ENCODE results near the gene RNF181. TPM values are rescaled to one million over a fixed set of nuclear protein-coding genes. Genes with fewer than 3 reads are reported as not detected.

The RNF181 gene
- total RNA-seq: 204 and 256 TPM in 2 replicates

DNA sequence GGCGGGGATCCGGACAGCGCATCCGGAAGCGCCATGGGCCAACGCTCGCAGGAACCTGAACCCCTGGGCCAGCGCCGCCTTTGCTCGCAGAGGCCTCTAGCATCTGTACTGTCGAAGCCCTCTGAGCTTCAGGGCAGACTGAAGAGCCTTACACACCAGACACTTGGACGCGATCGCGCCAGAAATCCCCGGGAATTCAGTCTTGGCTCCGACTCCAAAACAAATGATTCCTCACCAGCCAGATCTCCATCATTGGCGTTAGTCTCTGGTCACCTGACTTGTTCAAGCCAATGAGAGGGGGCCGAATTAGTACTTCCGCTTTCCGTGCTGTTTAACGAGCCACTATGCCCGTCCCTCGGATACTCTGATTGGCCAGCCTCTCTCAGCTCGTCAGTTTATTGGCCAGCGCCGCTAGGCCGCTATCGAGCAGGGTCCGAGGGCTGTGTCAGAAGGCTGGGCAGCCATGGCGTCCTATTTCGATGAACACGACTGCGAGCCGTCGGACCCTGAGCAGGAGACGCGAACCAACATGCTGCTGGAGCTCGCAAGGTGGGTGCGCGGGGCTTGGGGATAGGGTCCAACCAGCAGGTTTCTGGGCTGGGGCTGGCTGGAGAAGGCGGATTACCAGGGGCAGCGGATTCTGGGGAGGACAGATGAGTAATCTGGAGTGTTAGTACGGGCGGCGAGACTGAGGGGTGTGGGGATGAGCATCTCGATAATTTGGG is at the start of gene RNF181:
Gene RNF181 (plus strand): TSS at position 445 of the 725 bp plus-strand sequence. CDS start 19 bp downstream, at position 464.

GRCh38 chr2:85561280-85562212 is 34.0 kb upstream of the RNF181 start, which contains the start of gene GGCX:
Gene GGCX (minus strand): TSS chr2:85561493. CDS start chr2:85561428, 65 bp downstream.

DNA sequence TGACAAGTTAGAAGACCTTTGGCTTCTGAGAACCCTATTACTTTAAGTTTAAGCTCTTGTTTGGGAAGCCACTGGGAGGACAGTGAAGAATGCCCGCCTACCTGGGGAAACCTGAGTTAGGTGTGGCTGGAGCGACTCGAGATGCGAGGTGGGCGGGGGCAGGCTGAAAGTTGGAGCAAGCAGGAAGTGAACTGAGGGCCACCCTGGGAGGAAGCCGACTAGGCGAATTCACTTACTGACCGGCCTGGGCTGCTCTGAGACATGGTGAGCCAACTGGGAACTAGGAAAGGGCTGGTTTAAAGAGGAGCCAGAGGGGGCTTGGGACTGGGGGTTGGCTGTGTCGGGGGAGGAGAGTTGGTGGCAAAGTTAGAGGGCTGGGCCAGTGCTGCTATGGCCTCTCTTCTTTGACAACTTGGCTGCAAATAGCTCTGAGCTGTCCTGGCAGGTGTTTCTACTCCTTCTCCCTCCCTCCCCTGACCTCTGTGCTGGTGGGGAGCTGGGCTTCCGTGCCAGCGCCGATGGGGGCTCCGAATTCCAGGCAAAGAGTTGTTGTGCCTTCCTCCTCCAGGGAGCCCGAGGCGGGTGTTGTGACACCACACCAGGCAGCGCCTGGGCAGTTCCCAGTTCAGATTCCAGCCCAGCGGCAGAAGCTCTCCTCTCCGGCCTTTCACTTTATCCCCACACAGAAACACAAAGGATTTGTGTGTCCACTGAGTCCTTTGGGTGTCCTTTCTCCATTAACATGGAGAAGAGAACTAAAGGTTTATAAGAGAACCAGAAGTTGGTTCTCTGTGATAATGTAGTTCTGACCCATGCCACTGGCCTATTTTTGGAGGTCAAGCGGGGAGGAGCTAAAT is 17.9 kb upstream of the RNF181 start, which contains the start of gene VAMP8:
Gene VAMP8 (plus strand): TSS at position 201 of the 857 bp plus-strand sequence. CDS start 61 bp downstream, at position 262.

GRCh38 chr2:85584354-85584856 is 11.1 kb upstream of the RNF181 start, which contains the start of gene VAMP5:
Gene VAMP5 (plus strand): TSS chr2:85584431. CDS start chr2:85584491, 60 bp downstream.

DNA sequence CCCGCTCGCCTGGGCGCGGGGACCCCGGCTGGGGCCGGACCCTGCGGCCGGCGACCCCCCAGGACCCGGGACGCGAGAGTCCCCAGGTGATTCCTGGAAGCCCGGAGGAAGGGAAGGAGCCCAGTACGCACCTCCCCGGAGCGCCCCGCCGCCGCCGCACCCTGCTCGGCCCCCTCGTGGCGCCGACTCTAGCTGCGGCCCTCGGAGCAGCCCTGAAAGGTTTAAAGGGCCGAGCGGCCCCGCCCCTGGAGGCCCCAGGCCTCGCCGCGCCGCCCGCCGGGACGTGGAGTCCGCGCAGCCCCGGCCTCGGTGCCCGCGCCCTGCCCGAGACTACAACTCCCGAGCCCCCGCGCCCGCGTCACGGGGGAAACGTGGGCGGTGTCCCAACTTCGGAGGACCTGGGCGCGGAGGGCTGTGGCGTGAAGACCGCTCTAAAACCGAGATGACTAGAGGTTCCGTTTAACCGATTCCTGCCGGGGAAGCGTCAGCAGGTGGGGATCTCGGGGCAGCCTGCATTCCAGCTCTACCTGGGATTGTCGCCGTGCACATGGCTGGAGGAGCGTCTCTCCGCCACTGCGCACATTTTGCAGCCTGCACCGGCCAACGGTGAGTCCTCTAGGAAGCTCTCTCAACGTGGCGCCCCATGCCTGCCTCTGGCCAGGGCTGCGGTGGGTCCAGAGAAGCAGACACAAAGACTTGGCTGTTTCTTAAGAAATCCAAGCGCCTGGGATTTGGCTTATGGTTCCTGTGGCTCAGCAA is 7.1 kb downstream of the RNF181 start, which contains the start of gene TMEM150A:
Gene TMEM150A (minus strand): TSS at position 223 of the 759 bp plus-strand sequence. CDS start 750 bp downstream, outside the sequence.

GRCh38 chr2:85611705-85612587 is 16.4 kb downstream of the RNF181 start, which contains the start of gene C2orf68:
Gene C2orf68 (minus strand): TSS chr2:85612066. CDS start chr2:85611984, 82 bp downstream.

Other genes starting within 250 kb of the RNF181 start
- 52.6 and 56.9 TPM in 2 replicates for gene RETSAT, start 241.2 kb upstream of the RNF181 start, total RNA-seq
- gene ELMOD3, start 241.0 kb upstream of the RNF181 start, total RNA-seq: 10.3 and 10.7 TPM in 2 replicates
- gene CAPG, start 185.4 kb upstream of the RNF181 start, total RNA-seq: 110 and 148 TPM in 2 replicates
- not detected in 2 replicates for gene SH2D6, start 177.0 kb upstream of the RNF181 start, total RNA-seq
- 103 and 109 TPM in 2 replicates for gene MAT2A, start 56.6 kb upstream of the RNF181 start, total RNA-seq
- 28.7 and 47.6 TPM in 2 replicates for gene GGCX, start 34.3 kb upstream of the RNF181 start, total RNA-seq
- 2.5 and 2.9 TPM in 2 replicates for gene VAMP8, start 18.2 kb upstream of the RNF181 start, total RNA-seq
- gene VAMP5, start 11.3 kb upstream of the RNF181 start, total RNA-seq: 201 and 217 TPM in 2 replicates
- 13.0 and 13.6 TPM in 2 replicates for gene TMEM150A, start 7.0 kb downstream of the RNF181 start, total RNA-seq
- 5.5 and 7.9 TPM in 2 replicates for gene C2orf68, start 16.3 kb downstream of the RNF181 start, total RNA-seq
- 63.7 and 67.2 TPM in 2 replicates for gene USP39, start 20.4 kb downstream of the RNF181 start, total RNA-seq
- not detected in 2 replicates for gene SFTPB, start 72.5 kb downstream of the RNF181 start, total RNA-seq
- not detected in 2 replicates for gene GNLY, start 98.6 kb downstream of the RNF181 start, total RNA-seq
- gene ATOH8, start 158.2 kb downstream of the RNF181 start, total RNA-seq: 15.4 and 17.1 TPM in 2 replicates

All from mammary microvascular endothelial cell (primary cell).